ENCODE measurements around the gene C6. TPM values are rescaled to one million over a fixed set of nuclear protein-coding genes. Genes with fewer than 3 reads are reported as not detected.
"Not testable (repeated sequence)": the region's sequence is repeated elsewhere in the genome, so short reads cannot be mapped to it uniquely, and the experiment has no call there.

Gene C6
- total RNA-seq, 1 donor from 2014 or later = not detected

GRCh38 chr5:41193456-41194205 lies 19.7 kb downstream of the C6 start:
- no peaks in the 10 kb centered on the region for H3K4me1 ChIP-seq
- Mint-ChIP-seq H3K4me3 (no peak overlapping the region), H3K9me3 (no peaks in the 10 kb centered on the region), H3K27ac (no peak overlapping the region), H3K36me3 (no peaks in the 10 kb centered on the region), H3K4me1 (no peaks in the 10 kb centered on the region), H3K27me3 (ENCODE audit: insufficient read depth, low read depth) (no peaks in the 10 kb centered on the region)
- H4K20me1 ChIP-seq (ENCODE audit: low read depth) = no peaks in the 10 kb centered on the region
- no peaks in the 10 kb centered on the region for H3K27me3 ChIP-seq
- H3K9me3 ChIP-seq (ENCODE audit: low read depth) = no peaks in the 10 kb centered on the region
- no peak overlapping the region for H3K27ac ChIP-seq
- no peak overlapping the region for H3K9ac ChIP-seq
- no peaks in the 10 kb centered on the region for H3K79me2 ChIP-seq (ENCODE audit: low read depth)
- H3K36me3 ChIP-seq = no peaks in the 10 kb centered on the region
- H3K4me3 ChIP-seq = no peak overlapping the region
- no peak overlapping the region for H2AFZ ChIP-seq (replicated peaks)
- no peaks in the 10 kb centered on the region for H3F3A ChIP-seq (ENCODE audit: low read depth)
- H3K4me2 ChIP-seq = no peak overlapping the region
- TF ChIP-seq, protein P1, sequence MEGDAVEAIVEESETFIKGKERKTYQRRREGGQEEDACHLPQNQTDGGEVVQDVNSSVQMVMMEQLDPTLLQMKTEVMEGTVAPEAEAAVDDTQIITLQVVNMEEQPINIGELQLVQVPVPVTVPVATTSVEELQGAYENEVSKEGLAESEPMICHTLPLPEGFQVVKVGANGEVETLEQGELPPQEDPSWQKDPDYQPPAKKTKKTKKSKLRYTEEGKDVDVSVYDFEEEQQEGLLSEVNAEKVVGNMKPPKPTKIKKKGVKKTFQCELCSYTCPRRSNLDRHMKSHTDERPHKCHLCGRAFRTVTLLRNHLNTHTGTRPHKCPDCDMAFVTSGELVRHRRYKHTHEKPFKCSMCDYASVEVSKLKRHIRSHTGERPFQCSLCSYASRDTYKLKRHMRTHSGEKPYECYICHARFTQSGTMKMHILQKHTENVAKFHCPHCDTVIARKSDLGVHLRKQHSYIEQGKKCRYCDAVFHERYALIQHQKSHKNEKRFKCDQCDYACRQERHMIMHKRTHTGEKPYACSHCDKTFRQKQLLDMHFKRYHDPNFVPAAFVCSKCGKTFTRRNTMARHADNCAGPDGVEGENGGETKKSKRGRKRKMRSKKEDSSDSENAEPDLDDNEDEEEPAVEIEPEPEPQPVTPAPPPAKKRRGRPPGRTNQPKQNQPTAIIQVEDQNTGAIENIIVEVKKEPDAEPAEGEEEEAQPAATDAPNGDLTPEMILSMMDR (IDR thresholded peaks at IDR 0.05) = no peak
- TF ChIP-seq EZH2phosphoT487 (IDR thresholded peaks at IDR 0.05) = no peak
- no peak for TF ChIP-seq EZH2 (IDR thresholded peaks at IDR 0.05)
- DNase-seq (ENCODE audit: low spot score) = no peak

GRCh38 chr5:41191249-41191648 lies 22.1 kb downstream of the C6 start:
- H3K36me3 ChIP-seq = no peaks in the 10 kb centered on the region
- no peak overlapping the region for H3K9ac ChIP-seq
- no peak for DNase-seq (ENCODE audit: low spot score)
- H3K4me3 ChIP-seq = no peak overlapping the region
- H3K9me3 ChIP-seq (ENCODE audit: low read depth) = no peaks in the 10 kb centered on the region
- H3K4me3 Mint-ChIP-seq = no peak overlapping the region
- TF ChIP-seq EZH2 (IDR thresholded peaks at IDR 0.05) (no peak), EZH2phosphoT487 (IDR thresholded peaks at IDR 0.05) (no peak)
- TF ChIP-seq, protein P1 (IDR thresholded peaks at IDR 0.05) = no peak
- no peaks in the 10 kb centered on the region for H3K79me2 ChIP-seq (ENCODE audit: low read depth)
- no peak overlapping the region for H3K27ac Mint-ChIP-seq
- H3K4me2 ChIP-seq = no peak overlapping the region
- H3K27ac ChIP-seq = no peak overlapping the region
- no peaks in the 10 kb centered on the region for H3F3A ChIP-seq (ENCODE audit: low read depth)
- no peaks in the 10 kb centered on the region for H3K27me3 ChIP-seq
- no peaks in the 10 kb centered on the region for H3K9me3 Mint-ChIP-seq
- H3K4me1 Mint-ChIP-seq = no peaks in the 10 kb centered on the region
- no peaks in the 10 kb centered on the region for H4K20me1 ChIP-seq (ENCODE audit: low read depth)
- no peak overlapping the region for H2AFZ ChIP-seq (replicated peaks)
- H3K36me3 Mint-ChIP-seq = no peaks in the 10 kb centered on the region
- no peaks in the 10 kb centered on the region for H3K4me1 ChIP-seq
- no peaks in the 10 kb centered on the region for H3K27me3 Mint-ChIP-seq (ENCODE audit: insufficient read depth, low read depth)

- no peak for DNase-seq (ENCODE audit: low spot score)
- Histone ChIP-seq H3K36me3 (no peaks in the 10 kb centered on the region), H4K20me1 (ENCODE audit: low read depth) (no peaks in the 10 kb centered on the region), H3K9ac (no peak overlapping the region), H3K79me2 (ENCODE audit: low read depth) (no peaks in the 10 kb centered on the region), H3K9me3 (ENCODE audit: low read depth) (no peaks in the 10 kb centered on the region), H3K4me2 (no peak overlapping the region), H3K4me1 (no peaks in the 10 kb centered on the region), H2AFZ (replicated peaks) (peak overlapping the region; percentile 48), H3K27ac (no peak overlapping the region), H3K27me3 (no peaks in the 10 kb centered on the region), H3K4me3 (no peak overlapping the region), H3F3A (ENCODE audit: low read depth) (no peaks in the 10 kb centered on the region)
- H3K36me3 Mint-ChIP-seq = no peaks in the 10 kb centered on the region
- H3K4me1 Mint-ChIP-seq = no peaks in the 10 kb centered on the region
- no peak overlapping the region for H3K27ac Mint-ChIP-seq
- no peaks in the 10 kb centered on the region for H3K27me3 Mint-ChIP-seq (ENCODE audit: insufficient read depth, low read depth)
- H3K9me3 Mint-ChIP-seq = no peaks in the 10 kb centered on the region
- no peak overlapping the region for H3K4me3 Mint-ChIP-seq
- TF ChIP-seq EZH2 (IDR thresholded peaks at IDR 0.05) (no peak), EZH2phosphoT487 (IDR thresholded peaks at IDR 0.05) (no peak)
- TF ChIP-seq, protein P1 (IDR thresholded peaks at IDR 0.05) = no peak
Observed at GRCh38 chr5:41186143-41186542, 27.2 kb downstream of the C6 start.

DNA sequence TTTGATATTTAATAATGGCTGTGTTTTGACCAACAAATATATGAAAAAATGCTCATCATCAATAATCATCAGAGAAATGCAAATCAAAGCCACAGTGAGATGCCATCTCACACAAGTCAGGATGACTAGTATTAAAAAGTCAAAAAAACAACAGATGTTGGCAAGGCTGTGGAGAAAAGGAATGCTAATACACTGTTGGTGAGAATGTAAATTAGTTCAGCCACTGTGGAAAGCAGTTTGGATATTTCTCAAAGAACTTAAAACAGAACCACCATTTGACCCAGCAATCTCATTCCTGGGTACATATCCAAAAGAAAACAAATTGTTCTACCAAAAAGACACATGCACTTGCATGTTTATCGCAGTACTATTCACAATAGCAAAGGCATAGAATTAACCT lies 30.0 kb downstream of the C6 start:
- H3K4me1 ChIP-seq; H3K9me3 ChIP-seq (ENCODE audit: low read depth); H3K27me3 ChIP-seq; H3K36me3 Mint-ChIP-seq; H2AFZ ChIP-seq (replicated peaks); DNase-seq (ENCODE audit: low spot score); H3F3A ChIP-seq (ENCODE audit: low read depth); H3K4me3 ChIP-seq; H3K36me3 ChIP-seq; H4K20me1 ChIP-seq (ENCODE audit: low read depth); H3K27ac Mint-ChIP-seq; H3K27ac ChIP-seq; H3K9ac ChIP-seq; H3K27me3 Mint-ChIP-seq (ENCODE audit: insufficient read depth, low read depth); H3K4me2 ChIP-seq; H3K79me2 ChIP-seq (ENCODE audit: low read depth); H3K9me3 Mint-ChIP-seq; H3K4me1 Mint-ChIP-seq; H3K4me3 Mint-ChIP-seq: not testable (repeated sequence)
